ENCODE measurements around the gene CWH43.

- TF ChIP-seq CHD2 (IDR thresholded peaks at IDR 0.05; ENCODE audit: low read length, partially characterized antibody), result no peak
- TF ChIP-seq, protein P1, sequence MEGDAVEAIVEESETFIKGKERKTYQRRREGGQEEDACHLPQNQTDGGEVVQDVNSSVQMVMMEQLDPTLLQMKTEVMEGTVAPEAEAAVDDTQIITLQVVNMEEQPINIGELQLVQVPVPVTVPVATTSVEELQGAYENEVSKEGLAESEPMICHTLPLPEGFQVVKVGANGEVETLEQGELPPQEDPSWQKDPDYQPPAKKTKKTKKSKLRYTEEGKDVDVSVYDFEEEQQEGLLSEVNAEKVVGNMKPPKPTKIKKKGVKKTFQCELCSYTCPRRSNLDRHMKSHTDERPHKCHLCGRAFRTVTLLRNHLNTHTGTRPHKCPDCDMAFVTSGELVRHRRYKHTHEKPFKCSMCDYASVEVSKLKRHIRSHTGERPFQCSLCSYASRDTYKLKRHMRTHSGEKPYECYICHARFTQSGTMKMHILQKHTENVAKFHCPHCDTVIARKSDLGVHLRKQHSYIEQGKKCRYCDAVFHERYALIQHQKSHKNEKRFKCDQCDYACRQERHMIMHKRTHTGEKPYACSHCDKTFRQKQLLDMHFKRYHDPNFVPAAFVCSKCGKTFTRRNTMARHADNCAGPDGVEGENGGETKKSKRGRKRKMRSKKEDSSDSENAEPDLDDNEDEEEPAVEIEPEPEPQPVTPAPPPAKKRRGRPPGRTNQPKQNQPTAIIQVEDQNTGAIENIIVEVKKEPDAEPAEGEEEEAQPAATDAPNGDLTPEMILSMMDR (IDR thresholded peaks at IDR 0.05), result no peak
These were observed 3.6 kb downstream of the CWH43 start for GRCh38 chr4:48989461-48990203.
